ENCODE results near the gene ACAD8. TPM values are rescaled to one million over a fixed set of nuclear protein-coding genes. Genes with fewer than 3 reads are reported as not detected.

ACAD8 gene
- polyA plus RNA-seq, 1 donor from 2014 or later = 68.8 TPM

DNA sequence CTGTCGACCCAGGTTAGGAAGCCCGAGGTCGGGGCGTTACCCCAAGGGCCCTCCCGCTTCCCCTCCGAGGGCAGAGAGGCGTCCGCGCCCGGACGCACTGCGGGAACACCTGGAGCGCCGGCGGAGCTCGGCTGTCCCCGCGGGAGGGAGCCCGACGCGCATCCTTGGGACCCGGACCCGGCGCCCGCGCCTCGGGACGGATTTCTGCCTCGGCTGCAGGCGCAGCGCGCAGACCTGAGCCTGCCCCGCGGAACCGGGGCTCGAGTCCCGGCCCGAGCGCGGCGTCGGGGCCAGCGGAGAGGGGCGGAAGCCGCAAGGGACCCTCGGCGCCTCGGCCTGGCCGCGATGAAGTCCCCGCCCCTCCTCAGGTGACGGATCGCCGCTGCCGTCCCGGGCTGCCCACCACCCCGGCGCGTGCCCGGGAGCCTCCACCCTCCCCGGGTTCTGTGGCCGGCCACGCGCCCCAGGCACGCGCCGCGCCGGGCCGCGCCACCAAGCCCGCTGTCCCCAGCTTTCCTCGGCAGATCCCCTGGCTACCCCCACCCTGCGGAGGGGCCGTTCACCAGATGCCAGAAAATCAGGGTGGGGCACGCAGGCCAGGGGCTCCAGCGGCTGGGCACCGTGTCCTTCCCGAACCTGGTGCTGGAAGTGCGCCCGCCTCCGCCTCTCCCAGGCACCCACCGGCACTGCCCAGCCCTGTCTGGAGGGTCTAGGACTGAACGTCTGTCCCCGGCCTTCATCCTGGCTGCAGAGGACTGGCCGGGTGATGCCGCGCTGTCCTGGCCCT lies 23.2 kb downstream of the ACAD8 start:
- H3K27ac ChIP-seq (ENCODE audit: low read length) = no peak overlapping the region
- peak overlapping the region; percentile 54 for H3K4me2 ChIP-seq (ENCODE audit: low read length)
- H3K9me2 ChIP-seq (ENCODE audit: insufficient read depth, low read length) = no peaks in the 10 kb centered on the region
- H2AFZ ChIP-seq (ENCODE audit: low read depth, low read length) = peak overlapping the region; percentile 28
- no peaks in the 10 kb centered on the region for H3K79me2 ChIP-seq (replicated peaks; ENCODE audit: insufficient read depth, low read length)
- TF ChIP-seq, protein P1, sequence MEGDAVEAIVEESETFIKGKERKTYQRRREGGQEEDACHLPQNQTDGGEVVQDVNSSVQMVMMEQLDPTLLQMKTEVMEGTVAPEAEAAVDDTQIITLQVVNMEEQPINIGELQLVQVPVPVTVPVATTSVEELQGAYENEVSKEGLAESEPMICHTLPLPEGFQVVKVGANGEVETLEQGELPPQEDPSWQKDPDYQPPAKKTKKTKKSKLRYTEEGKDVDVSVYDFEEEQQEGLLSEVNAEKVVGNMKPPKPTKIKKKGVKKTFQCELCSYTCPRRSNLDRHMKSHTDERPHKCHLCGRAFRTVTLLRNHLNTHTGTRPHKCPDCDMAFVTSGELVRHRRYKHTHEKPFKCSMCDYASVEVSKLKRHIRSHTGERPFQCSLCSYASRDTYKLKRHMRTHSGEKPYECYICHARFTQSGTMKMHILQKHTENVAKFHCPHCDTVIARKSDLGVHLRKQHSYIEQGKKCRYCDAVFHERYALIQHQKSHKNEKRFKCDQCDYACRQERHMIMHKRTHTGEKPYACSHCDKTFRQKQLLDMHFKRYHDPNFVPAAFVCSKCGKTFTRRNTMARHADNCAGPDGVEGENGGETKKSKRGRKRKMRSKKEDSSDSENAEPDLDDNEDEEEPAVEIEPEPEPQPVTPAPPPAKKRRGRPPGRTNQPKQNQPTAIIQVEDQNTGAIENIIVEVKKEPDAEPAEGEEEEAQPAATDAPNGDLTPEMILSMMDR (IDR thresholded peaks at IDR 0.05; ENCODE audit: poor library complexity, severe bottlenecking) = peak; percentile 41
- TF ChIP-seq TAF1 (IDR thresholded peaks at IDR 0.05; ENCODE audit: low read depth) (no peak), MXI1 (conservative IDR thresholded peaks at IDR 0.05; ENCODE audit: poor library complexity, severe bottlenecking) (peak; percentile 9), EZH2 (IDR thresholded peaks at IDR 0.05; ENCODE audit: borderline replicate concordance, insufficient read depth, low read length, poor library complexity, severe bottlenecking) (peak; percentile 84)
- H3F3A ChIP-seq (ENCODE audit: insufficient read depth, low read length, poor library complexity, severe bottlenecking) = no peaks in the 10 kb centered on the region
- H3K4me3 ChIP-seq (ENCODE audit: low read length) = peak overlapping the region; percentile 73
- no peaks in the 10 kb centered on the region for H3K36me3 ChIP-seq (ENCODE audit: insufficient read depth, low read length)
- no peaks in the 10 kb centered on the region for H4K20me1 ChIP-seq (ENCODE audit: insufficient read depth)
- peaks cover 5% of the 10 kb centered on the region for H3K9me3 ChIP-seq (ENCODE audit: low read length)
- peak overlapping the region; percentile 46 for H3K9ac ChIP-seq (ENCODE audit: low read length)
- peaks cover 60% of the 10 kb centered on the region for H3K27me3 ChIP-seq (ENCODE audit: insufficient read depth, low read depth, low read length)

DNA sequence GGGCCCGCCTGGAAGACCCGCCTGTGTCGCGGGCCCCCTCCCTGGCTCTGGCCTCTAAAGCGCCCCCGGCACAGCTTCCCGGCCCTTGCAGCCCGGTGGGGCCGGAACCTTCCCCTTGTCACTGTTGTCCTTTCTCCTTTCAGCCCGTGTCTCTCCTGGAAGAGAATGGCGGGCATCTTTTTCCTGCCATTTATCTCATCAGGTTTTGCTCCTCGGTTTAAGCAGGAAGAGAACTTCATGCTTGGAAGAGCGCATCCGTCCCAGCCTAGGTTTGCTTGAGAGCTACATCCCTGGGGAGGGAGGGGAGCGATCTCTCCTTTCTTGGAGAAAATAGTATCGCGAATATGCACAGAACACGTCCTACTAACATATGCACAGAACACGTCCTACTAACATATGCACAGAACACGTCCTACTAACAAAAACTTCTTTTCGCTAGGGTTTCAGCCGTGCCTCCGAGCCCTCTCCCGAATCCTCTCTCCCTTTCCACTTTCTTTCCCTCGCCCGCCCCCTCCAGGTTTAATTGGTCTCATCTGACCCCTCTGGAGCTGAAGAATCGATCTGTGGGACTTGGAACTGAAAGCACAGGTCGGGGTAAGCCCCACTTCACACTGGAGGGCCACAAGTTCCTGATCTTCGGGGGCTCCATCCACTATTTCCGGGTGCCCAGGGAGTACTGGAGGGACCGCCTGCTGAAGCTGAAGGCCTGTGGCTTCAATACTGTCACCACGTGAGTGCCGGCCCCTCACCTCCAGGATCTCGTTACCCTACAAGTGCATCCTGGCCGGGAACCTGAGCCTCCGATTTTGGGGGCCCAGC lies 24.0 kb downstream of the ACAD8 start:
- H3K4me3 ChIP-seq (ENCODE audit: low read length) = peak overlapping the region; percentile 73
- H3K9me3 ChIP-seq (ENCODE audit: low read length) = peaks cover 5% of the 10 kb centered on the region
- H4K20me1 ChIP-seq (ENCODE audit: insufficient read depth) = no peaks in the 10 kb centered on the region
- H3K36me3 ChIP-seq (ENCODE audit: insufficient read depth, low read length) = no peaks in the 10 kb centered on the region
- H3K27ac ChIP-seq (ENCODE audit: low read length) = no peak overlapping the region
- H3K9ac ChIP-seq (ENCODE audit: low read length) = peak overlapping the region; percentile 46
- TF ChIP-seq EZH2 (IDR thresholded peaks at IDR 0.05; ENCODE audit: borderline replicate concordance, insufficient read depth, low read length, poor library complexity, severe bottlenecking) (peak; percentile 21), EP300 (conservative IDR thresholded peaks at IDR 0.05; ENCODE audit: poor library complexity, severe bottlenecking) (no peak)
- no peaks in the 10 kb centered on the region for H3K79me2 ChIP-seq (replicated peaks; ENCODE audit: insufficient read depth, low read length)
- H3K4me2 ChIP-seq (ENCODE audit: low read length) = no peak overlapping the region
- no peaks in the 10 kb centered on the region for H3K9me2 ChIP-seq (ENCODE audit: insufficient read depth, low read length)
- H3K27me3 ChIP-seq (ENCODE audit: insufficient read depth, low read depth, low read length) = peaks cover 60% of the 10 kb centered on the region
- H2AFZ ChIP-seq (ENCODE audit: low read depth, low read length) = no peak overlapping the region
- no peaks in the 10 kb centered on the region for H3F3A ChIP-seq (ENCODE audit: insufficient read depth, low read length, poor library complexity, severe bottlenecking)

DNA sequence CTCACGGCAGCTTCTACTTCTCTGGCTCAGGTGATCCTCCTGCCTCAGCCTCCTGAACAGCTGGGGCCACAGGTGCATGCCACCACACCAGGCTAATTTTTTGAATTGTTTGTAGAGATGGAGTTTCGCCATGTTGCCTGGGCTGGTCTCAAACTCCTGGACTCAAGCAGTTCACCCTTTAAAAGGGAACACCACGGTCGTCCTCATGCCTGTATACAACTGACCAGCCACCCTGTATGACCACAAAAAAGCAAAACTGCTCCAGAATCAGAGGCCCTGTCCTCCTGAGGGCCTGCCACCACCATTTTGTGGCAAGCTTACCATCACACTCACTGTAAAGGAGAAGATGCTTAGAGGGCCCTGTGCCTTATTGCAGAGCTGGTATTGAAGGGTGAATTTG lies 25.0 kb downstream of the ACAD8 start:
- Histone ChIP-seq H3K79me2 (replicated peaks; ENCODE audit: insufficient read depth, low read length) (no peaks in the 10 kb centered on the region), H3K36me3 (ENCODE audit: insufficient read depth, low read length) (no peaks in the 10 kb centered on the region), H2AFZ (ENCODE audit: low read depth, low read length) (no peak overlapping the region), H3F3A (ENCODE audit: insufficient read depth, low read length, poor library complexity, severe bottlenecking) (no peaks in the 10 kb centered on the region), H3K4me2 (ENCODE audit: low read length) (no peak overlapping the region), H3K27me3 (ENCODE audit: insufficient read depth, low read depth, low read length) (peaks cover 58% of the 10 kb centered on the region), H3K9ac (ENCODE audit: low read length) (no peak overlapping the region), H3K9me3 (ENCODE audit: low read length) (peaks cover 5% of the 10 kb centered on the region), H3K9me2 (ENCODE audit: insufficient read depth, low read length) (no peaks in the 10 kb centered on the region), H3K4me3 (ENCODE audit: low read length) (no peak overlapping the region), H4K20me1 (ENCODE audit: insufficient read depth) (no peaks in the 10 kb centered on the region), H3K27ac (ENCODE audit: low read length) (no peak overlapping the region)
- TF ChIP-seq, protein P2, sequence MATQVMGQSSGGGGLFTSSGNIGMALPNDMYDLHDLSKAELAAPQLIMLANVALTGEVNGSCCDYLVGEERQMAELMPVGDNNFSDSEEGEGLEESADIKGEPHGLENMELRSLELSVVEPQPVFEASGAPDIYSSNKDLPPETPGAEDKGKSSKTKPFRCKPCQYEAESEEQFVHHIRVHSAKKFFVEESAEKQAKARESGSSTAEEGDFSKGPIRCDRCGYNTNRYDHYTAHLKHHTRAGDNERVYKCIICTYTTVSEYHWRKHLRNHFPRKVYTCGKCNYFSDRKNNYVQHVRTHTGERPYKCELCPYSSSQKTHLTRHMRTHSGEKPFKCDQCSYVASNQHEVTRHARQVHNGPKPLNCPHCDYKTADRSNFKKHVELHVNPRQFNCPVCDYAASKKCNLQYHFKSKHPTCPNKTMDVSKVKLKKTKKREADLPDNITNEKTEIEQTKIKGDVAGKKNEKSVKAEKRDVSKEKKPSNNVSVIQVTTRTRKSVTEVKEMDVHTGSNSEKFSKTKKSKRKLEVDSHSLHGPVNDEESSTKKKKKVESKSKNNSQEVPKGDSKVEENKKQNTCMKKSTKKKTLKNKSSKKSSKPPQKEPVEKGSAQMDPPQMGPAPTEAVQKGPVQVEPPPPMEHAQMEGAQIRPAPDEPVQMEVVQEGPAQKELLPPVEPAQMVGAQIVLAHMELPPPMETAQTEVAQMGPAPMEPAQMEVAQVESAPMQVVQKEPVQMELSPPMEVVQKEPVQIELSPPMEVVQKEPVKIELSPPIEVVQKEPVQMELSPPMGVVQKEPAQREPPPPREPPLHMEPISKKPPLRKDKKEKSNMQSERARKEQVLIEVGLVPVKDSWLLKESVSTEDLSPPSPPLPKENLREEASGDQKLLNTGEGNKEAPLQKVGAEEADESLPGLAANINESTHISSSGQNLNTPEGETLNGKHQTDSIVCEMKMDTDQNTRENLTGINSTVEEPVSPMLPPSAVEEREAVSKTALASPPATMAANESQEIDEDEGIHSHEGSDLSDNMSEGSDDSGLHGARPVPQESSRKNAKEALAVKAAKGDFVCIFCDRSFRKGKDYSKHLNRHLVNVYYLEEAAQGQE (IDR thresholded peaks at IDR 0.05; ENCODE audit: borderline replicate concordance) = no peak
- TF ChIP-seq TAF1 (IDR thresholded peaks at IDR 0.05; ENCODE audit: low read depth) = no peak
- TF ChIP-seq EP300 (conservative IDR thresholded peaks at IDR 0.05; ENCODE audit: poor library complexity, severe bottlenecking) = no peak
- no peak for TF ChIP-seq MXI1 (conservative IDR thresholded peaks at IDR 0.05; ENCODE audit: poor library complexity, severe bottlenecking)
- TF ChIP-seq EZH2 (IDR thresholded peaks at IDR 0.05; ENCODE audit: borderline replicate concordance, insufficient read depth, low read length, poor library complexity, severe bottlenecking) = no peak
- no peak for TF ChIP-seq RAD21 (conservative IDR thresholded peaks at IDR 0.05)
- TF ChIP-seq, protein P1 (IDR thresholded peaks at IDR 0.05; ENCODE audit: poor library complexity, severe bottlenecking) = no peak
- TF ChIP-seq SMC3 (conservative IDR thresholded peaks at IDR 0.05; ENCODE audit: poor library complexity) = no peak
- no peak for TF ChIP-seq POLR2AphosphoS5 (IDR thresholded peaks at IDR 0.05)
